Activated CD8-positive, alpha-beta memory T cell treated with anti-CD3 and anti-CD28 coated beads, Interleukin-2, amount 50 U/mL, for 24 hours (primary cell): ENCODE measurements around the gene TLE1.
"Not testable (repeated sequence)": the region's sequence is repeated elsewhere in the genome, so short reads cannot be mapped to it uniquely, and the experiment has no call there.

ENCODE experiments used
- DNase-seq: peaks from one replicate; pipeline ENCODE4 v3.0.0-alpha.2; 2020; ENCODE audit errors: extremely low read depth

TLE1 gene

GRCh38 chr9:81689343-81690175 lies at the start of gene TLE1:
Gene TLE1 (minus strand): TSS chr9:81689547. CDS start chr9:81688240, 1,307 bp downstream.
- DNase-seq = peak; percentile 45

- no peak for DNase-seq
Measured at GRCh38 chr9:81737871-81738507, 48.6 kb upstream of the TLE1 start.

- not testable (repeated sequence) for DNase-seq
Measured at GRCh38 chr9:81730498-81730897, 41.2 kb upstream of the TLE1 start.

- DNase-seq = no peak
Measured at GRCh38 chr9:81729135-81729534, 39.8 kb upstream of the TLE1 start.

- DNase-seq = no peak
Measured at GRCh38 chr9:81724242-81724889, 35.0 kb upstream of the TLE1 start.

GRCh38 chr9:81722277-81722676 lies 32.9 kb upstream of the TLE1 start:
- DNase-seq = no peak

GRCh38 chr9:81720450-81721086 lies 31.2 kb upstream of the TLE1 start:
- no peak for DNase-seq

GRCh38 chr9:81719972-81720371 lies 30.6 kb upstream of the TLE1 start:
- DNase-seq = no peak

- DNase-seq = no peak
Measured at GRCh38 chr9:81718244-81718643, 28.9 kb upstream of the TLE1 start.

- no peak for DNase-seq
Measured at GRCh38 chr9:81717747-81718077, 28.4 kb upstream of the TLE1 start.

- DNase-seq = no peak
Measured at GRCh38 chr9:81717061-81717746, 27.9 kb upstream of the TLE1 start.

- no peak for DNase-seq
Measured at GRCh38 chr9:81716409-81716808, 27.1 kb upstream of the TLE1 start.

GRCh38 chr9:81705578-81705977 lies 16.2 kb upstream of the TLE1 start:
- no peak for DNase-seq

- no peak for DNase-seq
Measured at GRCh38 chr9:81694541-81694940, 5.2 kb upstream of the TLE1 start.

- no peak for DNase-seq
Measured at GRCh38 chr9:81693671-81694378, 4.5 kb upstream of the TLE1 start.

- no peak for DNase-seq
Measured at GRCh38 chr9:81690251-81690851, 1.0 kb upstream of the TLE1 start.

- DNase-seq = not testable (repeated sequence)
Measured at GRCh38 chr9:81689093-81689342, 329 bp downstream of the TLE1 start.

GRCh38 chr9:81688262-81689092 lies 870 bp downstream of the TLE1 start:
- not testable (repeated sequence) for DNase-seq

GRCh38 chr9:81687521-81688261 lies 1.7 kb downstream of the TLE1 start:
- no peak for DNase-seq
